Activated CD4-positive, alpha-beta T cell treated with anti-CD3 and anti-CD28 coated beads, Interleukin-2, amount 10 ng/mL, durations not matched to agents 7 days and 5 days (primary cell): Measurements from ENCODE around the gene RANBP1. TPM values are rescaled to one million over a fixed set of nuclear protein-coding genes. Genes with fewer than 3 reads are reported as not detected.
A peak's percentile ranks its signal among the peaks of the same experiment; 100 is the strongest.

ENCODE experiments used
- CTCF ChIA-PET: fragments of 350-600 bp; sonication (Branson Sonifier 250); formaldehyde crosslinking; loops from one replicate; lab custom pipeline; 2021; ENCODE audit warnings: antibody characterized with exemption; lab: Charles Lee
- POLR2A ChIA-PET: fragments of 350-600 bp; sonication (Branson Sonifier 250); formaldehyde crosslinking; loops from one replicate; lab custom pipeline; 2021; ENCODE audit warnings: antibody characterized with exemption; lab: Charles Lee
- DNase-seq: peaks from one replicate; pipeline ENCODE4 v3.0.0-alpha.2; 2020
- H3K27ac Mint-ChIP-seq: one replicate; pipeline ENCODE4 v1.8.0; 2021; ENCODE audit warnings: mild to moderate bottlenecking, moderate library complexity, mixed read lengths
- H3K27me3 Mint-ChIP-seq: one replicate; pipeline ENCODE4 v1.8.0; 2021; ENCODE audit warnings: mixed read lengths
- H3K36me3 Mint-ChIP-seq: one replicate; pipeline ENCODE4 v1.8.0; 2021; ENCODE audit warnings: low read depth, mixed read lengths
- H3K4me1 Mint-ChIP-seq: one replicate; pipeline ENCODE4 v1.8.0; 2021; ENCODE audit warnings: mixed read lengths
- H3K4me3 Mint-ChIP-seq: one replicate; pipeline ENCODE4 v1.8.0; 2021; ENCODE audit warnings: mild to moderate bottlenecking, moderate library complexity, mixed read lengths
- H3K9me3 Mint-ChIP-seq: one replicate; pipeline ENCODE4 v1.8.0; 2021; ENCODE audit warnings: mixed read lengths
- total RNA-seq, 2 experiments: library from RNA; stranded (reverse); gene quantifications; one replicate each; pipeline ENCODE4 v1.2.3, GENCODE V29; 2021

Gene RANBP1
- total RNA-seq, 2 experiments from 2014 or later: 229 to 234 TPM

DNA sequence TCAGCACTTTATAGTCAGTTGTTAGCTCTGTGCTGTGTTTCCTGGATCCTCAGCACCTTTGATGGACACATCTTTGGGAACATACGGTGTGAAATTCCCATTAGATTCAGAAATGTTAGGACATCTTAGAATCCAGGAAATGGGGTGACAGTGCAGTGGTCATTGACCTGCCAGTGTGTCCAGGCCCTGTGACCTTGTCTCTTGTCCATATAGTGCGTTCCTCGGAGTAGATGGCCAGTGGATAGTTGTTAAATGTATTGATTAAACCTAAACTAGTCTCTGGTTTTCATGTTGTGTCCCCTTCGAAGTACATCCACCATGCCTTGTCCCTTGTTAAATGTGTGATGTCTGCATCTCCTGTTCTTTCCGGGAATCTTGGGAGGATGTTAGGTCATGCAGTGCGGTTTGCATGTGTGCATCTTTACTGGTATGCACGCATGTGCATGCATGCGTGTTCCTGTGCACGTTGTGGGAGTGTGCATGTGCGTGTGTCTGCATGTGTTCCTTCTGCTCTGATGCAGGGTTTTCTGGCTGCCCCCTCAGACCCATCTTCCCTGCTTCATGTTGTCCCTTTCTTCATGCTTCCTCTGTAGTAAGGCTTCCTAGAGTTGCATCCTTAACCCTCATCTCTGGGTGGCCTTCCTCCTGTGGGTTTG is 31.9 kb upstream of the RANBP1 start:
- Mint-ChIP-seq H3K4me3 (no peak overlapping the region), H3K4me1 (peaks cover 52% of the 10 kb centered on the region), H3K36me3 (peaks cover 29% of the 10 kb centered on the region), H3K9me3 (no peaks in the 10 kb centered on the region), H3K27me3 (no peaks in the 10 kb centered on the region), H3K27ac (no peak overlapping the region)
- ChIA-PET CTCF (interaction anchor here (1.2 kb wide), 1 partner anchor 10 kb away, joined by 3 read pairs; no protein-coding TSS in a partner anchor), POLR2A (no interaction called here)
- no peak for DNase-seq

DNA sequence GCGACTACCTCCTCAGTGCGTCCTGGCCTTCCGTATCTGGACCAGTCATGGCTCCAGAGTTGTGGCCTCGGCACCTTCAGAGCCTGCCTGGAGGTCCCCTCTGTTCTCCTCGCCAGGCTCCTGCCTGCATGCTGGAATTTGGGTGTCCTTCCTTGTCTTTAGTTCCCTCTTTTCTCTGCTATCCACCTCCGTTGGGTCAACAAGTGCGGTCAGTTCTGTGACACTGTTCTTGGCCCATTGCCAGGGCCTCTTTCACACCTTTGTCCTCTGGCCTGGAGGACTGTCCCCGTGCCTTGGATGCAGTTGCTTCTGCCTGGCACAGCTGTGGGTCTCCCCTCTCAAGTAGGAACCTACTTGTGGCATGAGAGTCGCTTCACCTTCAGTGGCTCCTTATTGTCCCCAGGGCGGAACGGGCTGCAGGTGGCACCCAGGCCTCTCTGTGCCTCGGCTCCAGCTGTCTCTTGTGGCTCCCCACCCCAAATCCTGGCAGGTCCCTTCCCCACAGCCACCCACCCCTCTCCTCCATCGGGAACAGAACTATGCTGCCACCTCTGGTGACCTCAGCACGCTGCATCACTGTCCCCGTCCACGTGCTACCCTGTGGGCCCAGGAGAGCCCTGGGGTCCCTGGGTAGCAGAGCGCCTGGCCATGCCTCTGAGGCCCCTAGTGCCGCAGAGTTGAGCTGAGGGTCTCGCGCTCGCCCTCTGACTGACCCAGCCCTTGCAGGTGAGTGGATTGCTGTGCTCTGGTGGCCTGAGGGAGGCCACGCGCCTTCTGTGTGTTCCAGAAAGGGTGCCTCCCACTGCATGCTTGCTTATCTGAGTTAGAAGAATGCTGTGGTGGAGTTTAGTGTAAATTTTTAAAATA is 31.1 kb upstream of the RANBP1 start:
- peak; percentile 35 for DNase-seq
- ChIA-PET POLR2A (no interaction called here), CTCF (interaction anchor here (0.8 to 1.2 kb wide), 3 partner anchors 11 to 45 kb away, joined by 3 to 4 read pairs (median 3); partner anchors contain the start of gene RANBP1)
- no peaks in the 10 kb centered on the region for H3K27me3 Mint-ChIP-seq
- no peak overlapping the region for H3K27ac Mint-ChIP-seq
- no peak overlapping the region for H3K4me3 Mint-ChIP-seq
- H3K36me3 Mint-ChIP-seq: peaks cover 32% of the 10 kb centered on the region
- H3K4me1 Mint-ChIP-seq: peaks cover 48% of the 10 kb centered on the region
- no peaks in the 10 kb centered on the region for H3K9me3 Mint-ChIP-seq

DNA sequence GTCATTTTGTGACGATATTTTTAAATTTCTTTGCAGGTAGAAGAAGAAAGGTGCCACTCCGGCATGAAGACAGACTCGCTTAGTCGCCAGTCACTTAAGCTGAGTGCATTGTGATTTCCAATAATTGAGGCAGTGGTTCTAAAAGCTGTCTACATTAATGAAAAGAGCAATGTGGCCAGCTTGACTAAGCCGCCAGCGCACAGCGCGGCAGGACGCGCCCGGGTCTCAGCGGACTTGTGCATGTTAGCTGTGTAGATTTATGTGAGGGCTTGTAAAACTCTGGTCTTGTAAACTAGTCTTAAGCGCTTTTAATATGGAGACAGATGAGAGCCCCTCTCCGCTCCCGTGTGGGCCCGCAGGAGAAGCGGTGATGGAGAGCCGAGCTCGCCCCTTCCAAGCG is 30.3 kb upstream of the RANBP1 start:
- ChIA-PET CTCF (interaction anchor here (0.9 to 1.2 kb wide), 2 partner anchors 25 to 44 kb away, joined by 4 to 6 read pairs; no protein-coding TSS in a partner anchor), POLR2A (no interaction called here)
- Mint-ChIP-seq H3K36me3 (peaks cover 39% of the 10 kb centered on the region), H3K27me3 (no peaks in the 10 kb centered on the region), H3K4me3 (no peak overlapping the region), H3K4me1 (peaks cover 47% of the 10 kb centered on the region), H3K9me3 (no peaks in the 10 kb centered on the region), H3K27ac (no peak overlapping the region)
- no peak for DNase-seq

DNA sequence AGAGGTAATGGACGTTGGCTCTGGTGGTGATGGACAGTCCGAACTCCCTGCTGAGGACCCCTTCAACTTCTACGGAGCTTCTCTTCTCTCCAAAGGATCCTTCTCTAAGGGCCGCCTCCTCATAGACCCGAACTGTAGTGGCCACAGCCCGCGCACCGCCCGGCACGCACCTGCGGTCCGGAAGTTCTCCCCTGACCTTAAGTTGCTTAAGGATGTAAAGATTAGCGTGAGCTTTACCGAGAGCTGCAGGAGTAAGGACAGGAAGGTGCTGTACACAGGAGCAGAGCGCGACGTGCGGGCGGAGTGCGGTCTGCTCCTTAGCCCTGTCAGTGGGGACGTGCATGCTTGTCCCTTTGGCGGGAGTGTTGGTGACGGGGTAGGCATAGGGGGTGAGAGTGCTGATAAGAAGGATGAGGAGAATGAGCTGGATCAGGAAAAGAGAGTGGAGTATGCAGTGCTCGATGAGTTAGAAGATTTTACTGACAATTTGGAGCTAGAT is 29.8 kb upstream of the RANBP1 start:
- Mint-ChIP-seq H3K36me3 (peaks cover 43% of the 10 kb centered on the region), H3K9me3 (no peaks in the 10 kb centered on the region), H3K27ac (no peak overlapping the region), H3K4me3 (no peak overlapping the region), H3K4me1 (peaks cover 44% of the 10 kb centered on the region), H3K27me3 (no peaks in the 10 kb centered on the region)
- DNase-seq: no peak
- CTCF ChIA-PET: interaction anchor here (0.9 to 1.2 kb wide), 2 partner anchors 25 to 43 kb away, joined by 4 to 6 read pairs; no protein-coding TSS in a partner anchor
- POLR2A ChIA-PET: no interaction called here

DNA sequence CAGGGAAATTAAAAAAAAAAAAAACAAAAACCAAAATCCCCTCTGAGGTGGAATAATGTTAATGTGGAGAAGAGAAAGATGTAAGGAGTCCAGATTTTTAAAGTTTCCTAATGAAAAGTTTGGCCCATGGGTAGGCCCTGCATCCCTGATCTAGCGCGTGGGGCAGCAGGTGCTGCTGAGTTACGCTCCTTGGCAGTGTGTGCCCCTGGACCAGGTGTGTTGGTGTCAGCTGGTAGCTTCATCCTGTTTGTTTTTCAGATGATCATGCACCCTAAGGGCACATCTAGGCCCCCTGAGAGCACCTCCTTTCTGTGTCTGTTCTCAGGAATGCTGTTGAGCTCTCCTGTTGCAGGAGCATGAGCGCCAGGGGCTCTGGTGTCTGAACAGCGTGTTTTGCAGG is 29.1 kb upstream of the RANBP1 start:
- no peak for DNase-seq
- ChIA-PET POLR2A (no interaction called here), CTCF (interaction anchor here (1.2 kb wide), 1 partner anchor 24 kb away, joined by 6 read pairs; no protein-coding TSS in a partner anchor)
- Mint-ChIP-seq H3K36me3 (peaks cover 45% of the 10 kb centered on the region), H3K4me3 (no peak overlapping the region), H3K9me3 (no peaks in the 10 kb centered on the region), H3K27me3 (no peaks in the 10 kb centered on the region), H3K27ac (no peak overlapping the region), H3K4me1 (peaks cover 43% of the 10 kb centered on the region)

DNA sequence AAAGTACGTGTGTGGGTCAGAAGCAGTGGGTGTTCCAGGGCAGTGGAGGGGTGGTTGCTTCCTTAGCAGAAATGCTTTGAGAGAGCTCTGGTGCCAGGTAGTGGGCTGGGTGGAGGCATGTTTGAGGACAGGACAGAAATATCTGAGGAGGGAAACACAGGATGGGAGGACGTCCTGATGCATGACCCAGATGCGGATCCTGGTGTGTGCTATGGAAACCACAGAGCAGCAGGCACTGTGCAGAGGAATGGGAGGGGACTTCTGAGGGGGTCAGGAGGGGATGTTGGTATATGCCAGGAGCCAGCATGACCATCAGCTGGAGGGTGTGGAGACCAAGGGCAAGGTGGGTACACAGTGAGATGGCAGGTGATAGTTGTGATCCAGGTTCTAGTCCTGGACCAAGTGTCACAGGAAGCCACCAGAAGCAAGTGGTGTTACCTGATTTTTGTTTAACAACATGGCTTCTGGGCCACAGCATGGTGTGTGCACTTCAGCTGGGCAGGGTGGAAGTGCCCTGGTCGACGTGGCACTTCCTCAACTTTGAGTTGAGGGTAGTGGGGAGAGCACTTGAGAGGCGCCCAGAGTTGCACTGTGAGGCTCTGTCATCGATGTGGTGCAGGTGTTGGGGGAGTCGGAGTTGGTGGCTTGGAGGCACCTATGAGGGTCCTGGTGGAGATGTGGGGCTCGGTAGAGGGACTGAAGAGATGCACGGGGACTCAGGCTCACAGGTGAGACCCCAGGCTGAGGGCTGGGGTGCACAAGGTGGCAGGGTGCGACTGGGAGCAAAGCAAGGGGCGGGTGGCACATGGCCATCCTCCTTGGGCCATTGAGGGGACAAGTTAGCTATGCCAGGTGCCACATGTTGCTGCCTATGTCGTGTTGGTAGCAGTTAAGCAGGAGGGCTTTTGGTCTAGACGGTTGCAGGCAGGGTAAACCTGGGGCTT is 28.3 kb upstream of the RANBP1 start:
- H3K36me3 Mint-ChIP-seq: peaks cover 53% of the 10 kb centered on the region
- H3K4me1 Mint-ChIP-seq: peaks cover 35% of the 10 kb centered on the region
- no peak overlapping the region for H3K27ac Mint-ChIP-seq
- no peak overlapping the region for H3K4me3 Mint-ChIP-seq
- POLR2A ChIA-PET: no interaction called here
- CTCF ChIA-PET: no interaction called here
- no peak for DNase-seq
- no peaks in the 10 kb centered on the region for H3K9me3 Mint-ChIP-seq
- no peaks in the 10 kb centered on the region for H3K27me3 Mint-ChIP-seq

DNA sequence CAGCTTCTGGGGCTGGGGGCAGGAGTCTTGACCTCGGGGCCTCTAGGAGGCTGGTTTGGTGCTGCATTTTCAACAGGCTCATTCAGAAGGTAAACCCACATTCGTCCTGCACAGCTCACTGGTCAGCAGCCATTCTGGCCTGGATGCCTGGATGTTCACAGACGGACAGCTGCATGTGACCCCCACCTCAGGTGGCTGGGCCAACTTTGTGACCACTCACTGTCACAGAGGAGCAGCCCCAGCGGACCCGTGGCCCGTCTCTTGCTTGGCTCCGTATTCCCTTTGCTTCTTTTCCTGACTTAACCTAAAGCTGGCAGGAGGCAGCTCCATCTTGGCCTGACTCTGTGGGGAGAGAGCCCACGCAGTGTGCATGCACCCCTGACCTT is 27.6 kb upstream of the RANBP1 start:
- Mint-ChIP-seq H3K4me1 (peaks cover 28% of the 10 kb centered on the region), H3K4me3 (no peak overlapping the region), H3K27ac (no peak overlapping the region), H3K36me3 (peaks cover 56% of the 10 kb centered on the region), H3K9me3 (no peaks in the 10 kb centered on the region), H3K27me3 (no peaks in the 10 kb centered on the region)
- no peak for DNase-seq
- CTCF ChIA-PET: no interaction called here
- POLR2A ChIA-PET: no interaction called here

DNA sequence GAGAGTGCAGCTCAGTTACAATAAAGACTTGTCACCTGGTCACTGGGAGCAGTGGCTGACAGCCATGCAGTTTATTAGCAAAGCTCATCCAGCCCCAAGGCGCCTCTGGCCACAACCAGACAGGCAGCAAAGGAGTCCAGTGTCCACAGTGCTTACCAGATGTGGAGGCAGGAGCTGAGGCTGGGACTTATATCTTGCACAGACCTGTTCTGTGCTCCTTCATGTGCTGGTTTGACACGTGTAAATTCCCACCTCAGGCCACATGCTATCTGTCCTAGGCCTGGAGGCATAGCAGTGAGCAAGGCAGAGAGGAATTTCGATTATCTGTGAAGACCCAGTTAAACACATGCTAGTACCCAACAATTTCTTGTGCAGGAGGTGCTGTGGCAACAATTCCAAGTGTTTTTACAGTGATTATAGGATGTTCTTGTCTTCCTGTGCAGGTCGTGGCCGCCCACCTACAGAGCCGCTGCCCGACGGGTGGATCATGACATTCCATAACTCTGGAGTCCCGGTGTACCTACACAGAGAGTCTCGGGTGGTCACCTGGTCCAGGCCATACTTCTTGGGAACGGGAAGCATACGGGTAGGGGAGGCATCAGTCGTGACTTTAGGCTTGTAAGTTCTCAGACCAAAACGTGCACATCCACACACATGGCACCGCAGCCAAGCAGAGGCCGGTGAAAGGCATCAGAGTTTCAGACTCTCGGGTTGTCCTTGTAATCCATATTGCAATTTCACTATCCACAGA is 26.5 kb upstream of the RANBP1 start:
- Mint-ChIP-seq H3K36me3 (peaks cover 67% of the 10 kb centered on the region), H3K9me3 (no peaks in the 10 kb centered on the region), H3K27me3 (no peaks in the 10 kb centered on the region), H3K4me3 (no peak overlapping the region), H3K27ac (no peak overlapping the region), H3K4me1 (peaks cover 23% of the 10 kb centered on the region)
- POLR2A ChIA-PET: no interaction called here
- CTCF ChIA-PET: no interaction called here
- no peak for DNase-seq

DNA sequence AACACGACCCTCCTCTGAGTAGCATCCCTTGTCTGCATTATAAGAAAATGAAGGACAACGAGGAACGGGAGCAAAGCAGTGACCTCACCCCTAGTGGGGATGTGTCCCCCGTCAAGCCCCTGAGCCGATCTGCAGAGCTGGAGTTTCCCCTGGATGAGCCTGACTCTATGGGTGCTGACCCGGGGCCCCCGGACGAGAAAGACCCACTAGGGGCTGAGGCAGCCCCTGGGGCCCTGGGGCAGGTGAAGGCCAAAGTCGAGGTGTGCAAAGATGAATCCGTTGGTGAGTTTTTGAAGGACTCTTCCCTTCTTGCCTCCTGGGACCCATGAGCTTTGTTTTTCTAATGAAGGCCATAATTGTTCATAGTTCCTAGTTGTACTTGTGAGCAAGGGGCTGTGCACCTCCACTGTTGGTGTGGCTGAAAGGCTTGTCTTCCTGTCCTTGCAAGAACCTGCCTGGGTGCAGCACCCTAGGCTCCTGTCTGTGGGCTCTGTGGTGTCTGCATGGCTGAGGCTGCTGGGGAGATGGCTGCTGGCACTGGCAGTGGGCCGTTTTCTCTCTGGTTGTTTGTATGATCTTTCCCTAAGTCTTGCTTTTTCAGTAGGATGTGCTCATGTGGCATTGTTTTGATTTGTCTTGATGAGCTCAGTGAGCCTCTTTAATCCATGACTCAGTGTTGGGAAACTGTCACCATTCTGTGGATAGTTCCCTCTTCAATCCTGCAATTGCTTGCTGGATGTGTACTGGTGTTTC is 25.8 kb upstream of the RANBP1 start:
- Mint-ChIP-seq H3K4me3 (no peak overlapping the region), H3K4me1 (peaks cover 18% of the 10 kb centered on the region), H3K27me3 (no peaks in the 10 kb centered on the region), H3K9me3 (no peaks in the 10 kb centered on the region), H3K27ac (no peak overlapping the region), H3K36me3 (peaks cover 75% of the 10 kb centered on the region)
- ChIA-PET POLR2A (no interaction called here), CTCF (no interaction called here)
- no peak for DNase-seq

DNA sequence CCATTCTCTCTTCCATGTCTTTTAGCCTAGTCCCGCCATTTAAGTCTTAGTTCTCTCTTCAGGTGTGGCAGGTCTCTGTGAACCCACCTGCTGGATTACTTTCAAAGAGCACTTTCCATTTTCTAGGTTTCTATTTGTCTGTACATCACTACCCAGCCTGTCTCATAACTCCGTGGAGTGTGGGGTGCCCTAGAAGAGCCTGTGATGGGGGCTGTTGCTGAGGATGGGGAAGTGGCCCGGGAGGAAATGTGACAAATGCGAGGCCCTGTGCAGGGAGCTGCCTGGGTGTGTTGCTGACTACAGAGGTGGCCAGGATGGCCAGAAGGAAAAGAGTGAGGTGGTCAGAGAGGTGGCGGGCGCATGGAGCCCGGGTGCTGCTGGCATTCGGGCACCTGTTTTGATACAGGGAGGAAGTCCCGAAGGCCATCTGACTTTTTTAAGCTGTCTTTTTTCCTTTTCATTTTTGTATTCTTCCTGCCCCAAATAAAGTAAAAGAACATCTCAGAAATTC is 25.1 kb upstream of the RANBP1 start:
- Mint-ChIP-seq H3K36me3 (peaks cover 81% of the 10 kb centered on the region), H3K4me1 (peaks cover 22% of the 10 kb centered on the region), H3K27ac (no peak overlapping the region), H3K9me3 (no peaks in the 10 kb centered on the region), H3K27me3 (no peaks in the 10 kb centered on the region), H3K4me3 (no peak overlapping the region)
- DNase-seq: no peak
- CTCF ChIA-PET: interaction anchor here (0.8 kb wide), 1 partner anchor 8 kb away, joined by 3 read pairs; no protein-coding TSS in a partner anchor
- POLR2A ChIA-PET: no interaction called here
